GM10266 (cell line): ENCODE measurements around the gene ZNF195.

Experiments
- DNase-seq: peaks from one replicate; pipeline ENCODE4 v3.0.0; 2012; ENCODE audit errors: extremely low spot score
- CTCF ChIP-seq: IDR thresholded peaks from 2 replicates; pipeline ENCODE4 v1.5.1; 2012; ENCODE audit warnings: mild to moderate bottlenecking, low read depth; ENCODE audit not compliant: control insufficient read depth, insufficient read depth; ENCODE audit errors: missing control alignments

ZNF195 gene

GRCh38 chr11:3346587-3346986 lies 32.4 kb downstream of the ZNF195 start:
- TF ChIP-seq CTCF = no peak
- no peak for DNase-seq

DNA sequence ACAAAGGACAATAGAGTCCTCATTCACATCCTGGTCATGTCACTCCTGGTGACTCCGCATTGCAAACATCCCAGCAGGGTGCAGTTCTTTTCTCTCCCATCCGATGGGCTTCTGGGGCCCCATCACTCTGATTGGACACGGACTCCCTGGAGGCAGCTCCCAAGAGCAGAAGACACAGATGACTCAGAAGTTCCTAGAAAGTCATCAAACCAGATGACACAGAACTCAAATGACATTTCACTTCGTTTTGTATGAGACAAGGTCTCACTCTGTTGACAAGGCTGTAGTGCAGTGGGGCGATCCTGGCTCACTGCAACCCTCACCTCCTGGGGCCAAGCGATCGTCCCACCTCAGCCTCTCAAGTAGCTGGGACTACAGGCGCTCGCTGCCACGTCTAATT lies 33.2 kb downstream of the ZNF195 start:
- no peak for TF ChIP-seq CTCF
- no peak for DNase-seq

GRCh38 chr11:3344327-3345174 lies 34.4 kb downstream of the ZNF195 start:
- DNase-seq = no peak
- TF ChIP-seq CTCF = no peak

GRCh38 chr11:3342709-3343108 lies 36.2 kb downstream of the ZNF195 start:
- TF ChIP-seq CTCF = no peak
- no peak for DNase-seq

GRCh38 chr11:3341298-3341697 lies 37.6 kb downstream of the ZNF195 start:
- peak; percentile 50 for DNase-seq
- peak; percentile 78 for TF ChIP-seq CTCF

DNA sequence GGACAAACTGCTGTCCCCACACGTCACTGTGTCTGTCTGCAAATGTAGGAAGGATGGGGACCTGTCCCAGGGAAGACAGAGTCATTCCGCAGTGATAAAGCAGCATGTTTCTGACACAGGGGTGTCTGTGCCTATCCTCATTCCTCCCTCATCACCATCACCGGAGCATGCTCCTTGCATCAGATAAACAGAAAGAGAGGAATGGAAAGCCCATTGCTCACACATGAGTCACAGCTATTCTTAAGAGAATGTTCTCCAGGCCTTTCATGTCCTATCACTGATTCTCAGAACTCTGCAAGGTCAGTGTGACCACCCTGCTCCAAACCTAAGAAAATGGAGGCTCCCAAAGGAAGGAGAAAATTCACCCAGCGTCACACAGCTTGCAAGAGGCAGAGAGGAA lies 38.9 kb downstream of the ZNF195 start:
- no peak for DNase-seq
- TF ChIP-seq CTCF = no peak

DNA sequence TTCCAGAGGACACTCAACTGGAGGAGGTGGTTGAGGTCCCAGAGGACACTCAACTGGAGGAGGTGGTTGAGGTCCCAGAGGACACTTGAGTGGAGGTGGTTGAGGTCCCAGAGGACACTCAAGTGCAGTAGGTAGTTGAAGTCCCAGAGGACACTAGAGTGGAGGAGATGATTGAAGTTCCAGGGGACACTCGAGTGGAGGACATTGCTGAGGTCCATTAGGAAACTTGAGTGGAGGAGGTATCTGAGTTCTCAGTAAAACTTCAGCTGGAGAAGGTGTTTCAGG lies 39.7 kb downstream of the ZNF195 start:
- no peak for TF ChIP-seq CTCF

More for the DNA sequence above, 39.7 kb downstream of the ZNF195 start:
- DNase-seq = no peak
